Measurements from ENCODE around the gene HTATIP2.

DNA sequence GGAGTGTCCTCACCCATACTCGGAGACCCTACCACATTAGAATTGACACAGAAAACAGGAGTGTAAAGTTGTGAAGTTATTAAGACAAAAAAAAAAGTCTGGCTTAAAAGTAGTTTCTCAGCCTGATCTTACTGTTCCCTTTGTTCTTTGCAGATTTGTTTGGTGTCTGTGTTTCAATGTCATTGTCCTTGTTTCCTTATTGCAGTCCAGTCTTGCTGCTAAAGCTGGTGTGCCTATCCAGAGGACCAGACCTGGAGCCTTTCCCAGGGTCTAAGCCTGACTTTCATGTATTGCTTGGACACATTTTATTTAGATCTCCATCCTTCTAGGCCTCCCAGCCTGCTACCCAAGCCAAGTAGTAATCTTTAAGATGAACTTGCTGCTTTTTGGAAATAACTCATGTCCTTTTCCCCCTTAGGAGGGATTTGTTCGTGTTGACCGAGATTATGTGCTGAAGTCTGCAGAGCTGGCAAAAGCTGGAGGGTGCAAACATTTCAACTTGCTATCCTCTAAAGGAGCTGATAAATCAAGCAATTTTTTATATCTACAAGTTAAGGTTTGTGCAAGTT lies 12.7 kb downstream of the HTATIP2 start:
- TF ChIP-seq, protein P1, sequence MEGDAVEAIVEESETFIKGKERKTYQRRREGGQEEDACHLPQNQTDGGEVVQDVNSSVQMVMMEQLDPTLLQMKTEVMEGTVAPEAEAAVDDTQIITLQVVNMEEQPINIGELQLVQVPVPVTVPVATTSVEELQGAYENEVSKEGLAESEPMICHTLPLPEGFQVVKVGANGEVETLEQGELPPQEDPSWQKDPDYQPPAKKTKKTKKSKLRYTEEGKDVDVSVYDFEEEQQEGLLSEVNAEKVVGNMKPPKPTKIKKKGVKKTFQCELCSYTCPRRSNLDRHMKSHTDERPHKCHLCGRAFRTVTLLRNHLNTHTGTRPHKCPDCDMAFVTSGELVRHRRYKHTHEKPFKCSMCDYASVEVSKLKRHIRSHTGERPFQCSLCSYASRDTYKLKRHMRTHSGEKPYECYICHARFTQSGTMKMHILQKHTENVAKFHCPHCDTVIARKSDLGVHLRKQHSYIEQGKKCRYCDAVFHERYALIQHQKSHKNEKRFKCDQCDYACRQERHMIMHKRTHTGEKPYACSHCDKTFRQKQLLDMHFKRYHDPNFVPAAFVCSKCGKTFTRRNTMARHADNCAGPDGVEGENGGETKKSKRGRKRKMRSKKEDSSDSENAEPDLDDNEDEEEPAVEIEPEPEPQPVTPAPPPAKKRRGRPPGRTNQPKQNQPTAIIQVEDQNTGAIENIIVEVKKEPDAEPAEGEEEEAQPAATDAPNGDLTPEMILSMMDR (IDR thresholded peaks at IDR 0.05) = no peak
- no peak for TF ChIP-seq ZFX (IDR thresholded peaks at IDR 0.05; ENCODE audit: borderline replicate concordance)

Measured in 22Rv1 (cell line).